HCT116 (cell line): Measurements from ENCODE around the gene RBFOX2.

Source experiments
- EGR1 ChIP-seq: IDR thresholded peaks from 2 replicates; pipeline ENCODE4 v1.6.1; 2012; ENCODE audit warnings: low read depth
- ELF1 ChIP-seq: IDR thresholded peaks from 2 replicates; pipeline ENCODE4 v1.6.1; 2012; ENCODE audit warnings: low read depth, borderline replicate concordance
- POLR2A ChIP-seq: IDR thresholded peaks from 2 replicates; pipeline ENCODE4 v1.7.0; 2011; ENCODE audit warnings: borderline replicate concordance; ENCODE audit not compliant: insufficient read depth, insufficient read length; ENCODE audit errors: extremely low read depth
- POLR2AphosphoS5 ChIP-seq: IDR thresholded peaks from 2 replicates; pipeline ENCODE4 v1.6.1; 2011; ENCODE audit warnings: mild to moderate bottlenecking, low read depth, low read length, moderate library complexity
- RAD21 ChIP-seq: IDR thresholded peaks from 2 replicates; pipeline ENCODE4 v1.6.1; 2012; ENCODE audit warnings: low read depth, mild to moderate bottlenecking
- SIN3A ChIP-seq: IDR thresholded peaks from 2 replicates; pipeline ENCODE4 v1.6.1; 2012; ENCODE audit warnings: low read depth
- SP1 ChIP-seq: IDR thresholded peaks from 2 replicates; pipeline ENCODE4 v1.6.1; 2012; ENCODE audit warnings: low read depth
- SRF ChIP-seq: IDR thresholded peaks from 2 replicates; pipeline ENCODE4 v1.6.1; 2012; ENCODE audit warnings: low read depth
- ZFX ChIP-seq: fragments of 450-650 bp; IDR thresholded peaks from 2 replicates; pipeline ENCODE4 v1.6.1; 2017
- ZNF274 ChIP-seq: fragments of 200-500 bp; sonication (Bioruptor generic); IDR thresholded peaks from 2 replicates; pipeline ENCODE4 v1.6.1; 2014; ENCODE audit warnings: mild to moderate bottlenecking, low read depth, low read length, inconsistent platforms
- TF ChIP-seq, protein P1 (sequence below), 3 experiments: fragments of 200-600 bp in 1 of 3; sonication (generic) in 1 of 3; IDR thresholded peaks in 2 of 3; conservative IDR thresholded peaks in 1 of 3; 2 replicates each; pipeline ENCODE4 v1.5.1; 2012 to 2017; ENCODE audit warnings: low read depth in 2 of 3, low read length in 2 of 3, antibody characterized with exemption in 1 of 3, borderline replicate concordance in 1 of 3, control low read depth in 1 of 3, mild to moderate bottlenecking in 1 of 3, mixed read lengths in 1 of 3, mixed run types in 1 of 3, moderate library complexity in 1 of 3; ENCODE audit not compliant: insufficient read depth in 1 of 3
- TF ChIP-seq, protein P2 (sequence below): IDR thresholded peaks from 2 replicates; pipeline ENCODE4 v1.6.1; 2012
- TF ChIP-seq, protein P3 (sequence below): IDR thresholded peaks from 2 replicates; pipeline ENCODE4 v1.6.1; 2011; ENCODE audit warnings: mild to moderate bottlenecking, low read length, moderate library complexity; ENCODE audit not compliant: insufficient replicate concordance; ENCODE audit errors: extremely low read depth
- TF ChIP-seq, protein P4 (sequence below): IDR thresholded peaks from 2 replicates; pipeline ENCODE4 v1.6.1; 2012; ENCODE audit warnings: low read depth

DNA sequence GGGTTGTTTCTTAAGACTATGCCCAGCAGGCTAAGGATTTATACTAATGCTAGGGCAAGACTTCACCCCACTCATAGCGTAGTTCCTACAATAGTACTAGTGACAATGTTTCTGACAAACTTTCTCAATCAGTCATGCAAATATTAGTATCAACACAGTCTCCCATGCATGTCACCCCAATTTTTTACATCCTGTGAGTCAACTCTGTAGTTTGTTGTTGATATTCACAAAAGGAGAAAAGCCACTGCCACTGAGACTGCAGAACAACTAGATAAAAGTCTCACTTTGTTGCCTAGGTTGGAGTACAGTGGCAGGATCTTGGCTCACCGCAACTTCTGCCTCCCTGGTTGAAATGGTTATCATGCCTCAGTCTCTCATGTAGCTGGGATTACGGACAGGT lies 155.2 kb downstream of the RBFOX2 start:
- TF ChIP-seq SIN3A (no peak), POLR2A (no peak), SRF (no peak), POLR2AphosphoS5 (no peak), ZNF274 (no peak), EGR1 (no peak), ZFX (no peak), RAD21 (no peak), ELF1 (no peak), SP1 (no peak)
- TF ChIP-seq, protein P1, sequence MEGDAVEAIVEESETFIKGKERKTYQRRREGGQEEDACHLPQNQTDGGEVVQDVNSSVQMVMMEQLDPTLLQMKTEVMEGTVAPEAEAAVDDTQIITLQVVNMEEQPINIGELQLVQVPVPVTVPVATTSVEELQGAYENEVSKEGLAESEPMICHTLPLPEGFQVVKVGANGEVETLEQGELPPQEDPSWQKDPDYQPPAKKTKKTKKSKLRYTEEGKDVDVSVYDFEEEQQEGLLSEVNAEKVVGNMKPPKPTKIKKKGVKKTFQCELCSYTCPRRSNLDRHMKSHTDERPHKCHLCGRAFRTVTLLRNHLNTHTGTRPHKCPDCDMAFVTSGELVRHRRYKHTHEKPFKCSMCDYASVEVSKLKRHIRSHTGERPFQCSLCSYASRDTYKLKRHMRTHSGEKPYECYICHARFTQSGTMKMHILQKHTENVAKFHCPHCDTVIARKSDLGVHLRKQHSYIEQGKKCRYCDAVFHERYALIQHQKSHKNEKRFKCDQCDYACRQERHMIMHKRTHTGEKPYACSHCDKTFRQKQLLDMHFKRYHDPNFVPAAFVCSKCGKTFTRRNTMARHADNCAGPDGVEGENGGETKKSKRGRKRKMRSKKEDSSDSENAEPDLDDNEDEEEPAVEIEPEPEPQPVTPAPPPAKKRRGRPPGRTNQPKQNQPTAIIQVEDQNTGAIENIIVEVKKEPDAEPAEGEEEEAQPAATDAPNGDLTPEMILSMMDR (IDR thresholded peaks at IDR 0.05 in 2 of 3, conservative IDR thresholded peaks at IDR 0.05 in 1 of 3; ENCODE audit: borderline replicate concordance in 1 of 3, insufficient read depth in 1 of 3, low read depth in 2 of 3, low read length in 2 of 3): no peak
- TF ChIP-seq, protein P2, sequence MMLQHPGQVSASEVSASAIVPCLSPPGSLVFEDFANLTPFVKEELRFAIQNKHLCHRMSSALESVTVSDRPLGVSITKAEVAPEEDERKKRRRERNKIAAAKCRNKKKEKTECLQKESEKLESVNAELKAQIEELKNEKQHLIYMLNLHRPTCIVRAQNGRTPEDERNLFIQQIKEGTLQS: no peak
- TF ChIP-seq, protein P3, sequence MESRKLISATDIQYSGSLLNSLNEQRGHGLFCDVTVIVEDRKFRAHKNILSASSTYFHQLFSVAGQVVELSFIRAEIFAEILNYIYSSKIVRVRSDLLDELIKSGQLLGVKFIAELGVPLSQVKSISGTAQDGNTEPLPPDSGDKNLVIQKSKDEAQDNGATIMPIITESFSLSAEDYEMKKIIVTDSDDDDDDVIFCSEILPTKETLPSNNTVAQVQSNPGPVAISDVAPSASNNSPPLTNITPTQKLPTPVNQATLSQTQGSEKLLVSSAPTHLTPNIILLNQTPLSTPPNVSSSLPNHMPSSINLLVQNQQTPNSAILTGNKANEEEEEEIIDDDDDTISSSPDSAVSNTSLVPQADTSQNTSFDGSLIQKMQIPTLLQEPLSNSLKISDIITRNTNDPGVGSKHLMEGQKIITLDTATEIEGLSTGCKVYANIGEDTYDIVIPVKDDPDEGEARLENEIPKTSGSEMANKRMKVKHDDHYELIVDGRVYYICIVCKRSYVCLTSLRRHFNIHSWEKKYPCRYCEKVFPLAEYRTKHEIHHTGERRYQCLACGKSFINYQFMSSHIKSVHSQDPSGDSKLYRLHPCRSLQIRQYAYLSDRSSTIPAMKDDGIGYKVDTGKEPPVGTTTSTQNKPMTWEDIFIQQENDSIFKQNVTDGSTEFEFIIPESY: no peak
- TF ChIP-seq, protein P4, sequence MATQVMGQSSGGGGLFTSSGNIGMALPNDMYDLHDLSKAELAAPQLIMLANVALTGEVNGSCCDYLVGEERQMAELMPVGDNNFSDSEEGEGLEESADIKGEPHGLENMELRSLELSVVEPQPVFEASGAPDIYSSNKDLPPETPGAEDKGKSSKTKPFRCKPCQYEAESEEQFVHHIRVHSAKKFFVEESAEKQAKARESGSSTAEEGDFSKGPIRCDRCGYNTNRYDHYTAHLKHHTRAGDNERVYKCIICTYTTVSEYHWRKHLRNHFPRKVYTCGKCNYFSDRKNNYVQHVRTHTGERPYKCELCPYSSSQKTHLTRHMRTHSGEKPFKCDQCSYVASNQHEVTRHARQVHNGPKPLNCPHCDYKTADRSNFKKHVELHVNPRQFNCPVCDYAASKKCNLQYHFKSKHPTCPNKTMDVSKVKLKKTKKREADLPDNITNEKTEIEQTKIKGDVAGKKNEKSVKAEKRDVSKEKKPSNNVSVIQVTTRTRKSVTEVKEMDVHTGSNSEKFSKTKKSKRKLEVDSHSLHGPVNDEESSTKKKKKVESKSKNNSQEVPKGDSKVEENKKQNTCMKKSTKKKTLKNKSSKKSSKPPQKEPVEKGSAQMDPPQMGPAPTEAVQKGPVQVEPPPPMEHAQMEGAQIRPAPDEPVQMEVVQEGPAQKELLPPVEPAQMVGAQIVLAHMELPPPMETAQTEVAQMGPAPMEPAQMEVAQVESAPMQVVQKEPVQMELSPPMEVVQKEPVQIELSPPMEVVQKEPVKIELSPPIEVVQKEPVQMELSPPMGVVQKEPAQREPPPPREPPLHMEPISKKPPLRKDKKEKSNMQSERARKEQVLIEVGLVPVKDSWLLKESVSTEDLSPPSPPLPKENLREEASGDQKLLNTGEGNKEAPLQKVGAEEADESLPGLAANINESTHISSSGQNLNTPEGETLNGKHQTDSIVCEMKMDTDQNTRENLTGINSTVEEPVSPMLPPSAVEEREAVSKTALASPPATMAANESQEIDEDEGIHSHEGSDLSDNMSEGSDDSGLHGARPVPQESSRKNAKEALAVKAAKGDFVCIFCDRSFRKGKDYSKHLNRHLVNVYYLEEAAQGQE: no peak
